MM.1S (cell line): Measurements from ENCODE around the gene ATP7A.

Experiments used
- DNase-seq: peaks from one replicate; pipeline ENCODE4 v3.0.0-alpha.2; 2015
- H2AFZ ChIP-seq: fragments of 300-600 bp; sonication (generic); 2 replicates; pipeline ENCODE4 v1.6.0; 2016; ENCODE audit warnings: antibody characterized with exemption, low read length
- H3F3A ChIP-seq: fragments of 300-600 bp; sonication (generic); 2 replicates; pipeline ENCODE4 v1.6.1; 2016; ENCODE audit warnings: mild to moderate bottlenecking, antibody characterized with exemption, low read length, moderate library complexity, mixed read lengths; ENCODE audit not compliant: insufficient read depth
- H3K27ac ChIP-seq: fragments of 300-600 bp; sonication (generic); 2 replicates; pipeline ENCODE4 v1.5.1; 2016; ENCODE audit warnings: mild to moderate bottlenecking, low read length
- H3K27me3 ChIP-seq: fragments of 300-600 bp; sonication (generic); replicated peaks from 2 replicates; pipeline ENCODE4 v1.6.0; 2016; ENCODE audit warnings: low read length; ENCODE audit not compliant: insufficient read depth
- H3K36me3 ChIP-seq: fragments of 300-600 bp; sonication (generic); replicated peaks from 2 replicates; pipeline ENCODE4 v1.6.1; 2016; ENCODE audit warnings: mild to moderate bottlenecking, low read length, mixed read lengths; ENCODE audit not compliant: insufficient read depth
- H3K4me1 ChIP-seq: fragments of 300-600 bp; sonication (generic); 2 replicates; pipeline ENCODE4 v1.6.1; 2016; ENCODE audit warnings: low read length, mixed read lengths
- H3K4me2 ChIP-seq: fragments of 300-600 bp; sonication (generic); 2 replicates; pipeline ENCODE4 v1.6.0; 2016; ENCODE audit warnings: low read depth, low read length
- H3K4me3 ChIP-seq: fragments of 300-600 bp; sonication (generic); 2 replicates; pipeline ENCODE4 v1.5.1; 2016; ENCODE audit warnings: low read length, mixed read lengths
- H3K79me2 ChIP-seq: fragments of 300-600 bp; sonication (generic); 2 replicates; pipeline ENCODE4 v1.6.1; 2016; ENCODE audit warnings: mixed run types, low read length, mixed read lengths
- H3K9ac ChIP-seq: fragments of 300-600 bp; sonication (generic); 2 replicates; pipeline ENCODE4 v1.6.1; 2016; ENCODE audit warnings: low read length, mixed read lengths
- H3K9me2 ChIP-seq: fragments of 300-600 bp; sonication (generic); replicated peaks from 2 replicates; pipeline ENCODE4 v1.6.1; 2016; ENCODE audit warnings: mild to moderate bottlenecking, low read length, mixed read lengths; ENCODE audit not compliant: insufficient read depth
- H3K9me3 ChIP-seq: fragments of 300-600 bp; sonication (generic); replicated peaks from 2 replicates; pipeline ENCODE4 v1.6.1; 2016; ENCODE audit warnings: mild to moderate bottlenecking, low read length, mixed read lengths; ENCODE audit not compliant: insufficient read depth
- H4K20me1 ChIP-seq: fragments of 300-600 bp; sonication (generic); 2 replicates; pipeline ENCODE4 v1.6.1; 2016; ENCODE audit warnings: mild to moderate bottlenecking, low read length, moderate library complexity, mixed read lengths; ENCODE audit not compliant: insufficient read depth
- EZH2 ChIP-seq: fragments of 300-600 bp; sonication (generic); optimal IDR thresholded peaks from 2 replicates; pipeline ENCODE3; 2017; ENCODE audit warnings: low read depth, mild to moderate bottlenecking, antibody characterized with exemption, low read length, mixed read lengths
- EZH2phosphoT487 ChIP-seq: fragments of 300-600 bp; sonication (generic); IDR thresholded peaks from 2 replicates; pipeline ENCODE4 v1.6.1; 2018; ENCODE audit warnings: antibody characterized with exemption, low read length
- TF ChIP-seq, protein P1 (sequence below): fragments of 300-600 bp; sonication (generic); IDR thresholded peaks from 2 replicates; pipeline ENCODE4 v1.5.1; 2016; ENCODE audit warnings: antibody characterized with exemption, low read length, mixed read lengths

Gene ATP7A

GRCh38 chrX:77925764-77926163 is 15.3 kb downstream of the ATP7A start:
- Histone ChIP-seq H3F3A (0 out of 2 replicates have a peak, but pooled peaks cover 4% of the 10 kb centered on the region), H3K27me3 (no peaks in the 10 kb centered on the region), H3K9ac (no peak overlapping the region; the same call in 1 of the 2 replicates), H3K36me3 (no peaks in the 10 kb centered on the region), H3K27ac (peak overlapping the region; percentile 33; the same call in 1 of the 2 replicates), H4K20me1 (no peaks in the 10 kb centered on the region), H3K9me2 (no peaks in the 10 kb centered on the region), H3K9me3 (no peaks in the 10 kb centered on the region), H3K4me1 (peaks cover 5% of the 10 kb centered on the region; the same call in 1 of the 2 replicates), H3K4me2 (peak overlapping the region; percentile 52), H2AFZ (no peak overlapping the region), H3K4me3 (no peak overlapping the region), H3K79me2 (peaks cover 82% of the 10 kb centered on the region)
- TF ChIP-seq EZH2 (no peak), EZH2phosphoT487 (no peak)
- TF ChIP-seq, protein P1, sequence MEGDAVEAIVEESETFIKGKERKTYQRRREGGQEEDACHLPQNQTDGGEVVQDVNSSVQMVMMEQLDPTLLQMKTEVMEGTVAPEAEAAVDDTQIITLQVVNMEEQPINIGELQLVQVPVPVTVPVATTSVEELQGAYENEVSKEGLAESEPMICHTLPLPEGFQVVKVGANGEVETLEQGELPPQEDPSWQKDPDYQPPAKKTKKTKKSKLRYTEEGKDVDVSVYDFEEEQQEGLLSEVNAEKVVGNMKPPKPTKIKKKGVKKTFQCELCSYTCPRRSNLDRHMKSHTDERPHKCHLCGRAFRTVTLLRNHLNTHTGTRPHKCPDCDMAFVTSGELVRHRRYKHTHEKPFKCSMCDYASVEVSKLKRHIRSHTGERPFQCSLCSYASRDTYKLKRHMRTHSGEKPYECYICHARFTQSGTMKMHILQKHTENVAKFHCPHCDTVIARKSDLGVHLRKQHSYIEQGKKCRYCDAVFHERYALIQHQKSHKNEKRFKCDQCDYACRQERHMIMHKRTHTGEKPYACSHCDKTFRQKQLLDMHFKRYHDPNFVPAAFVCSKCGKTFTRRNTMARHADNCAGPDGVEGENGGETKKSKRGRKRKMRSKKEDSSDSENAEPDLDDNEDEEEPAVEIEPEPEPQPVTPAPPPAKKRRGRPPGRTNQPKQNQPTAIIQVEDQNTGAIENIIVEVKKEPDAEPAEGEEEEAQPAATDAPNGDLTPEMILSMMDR = no peak
- DNase-seq = peak; percentile 63

DNA sequence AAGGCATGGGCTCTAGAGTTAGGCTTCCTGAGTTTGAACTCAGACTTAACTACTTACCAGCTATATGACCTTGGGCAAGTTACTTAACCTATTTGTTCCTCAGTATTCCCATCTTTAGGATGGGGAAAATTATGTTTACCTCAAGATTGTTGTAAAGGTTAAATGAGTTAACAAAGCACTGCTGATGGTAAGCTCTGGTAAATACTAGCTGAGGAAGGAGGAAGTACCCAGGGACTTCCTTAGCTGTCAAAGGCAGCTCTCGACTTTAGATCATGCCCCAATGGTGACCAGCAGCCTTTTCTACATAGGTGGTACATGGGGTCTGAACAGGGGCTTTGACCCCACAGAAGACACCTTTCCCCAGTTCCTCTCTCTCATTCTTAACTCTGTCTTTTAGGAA is 20.1 kb downstream of the ATP7A start:
- Histone ChIP-seq H3F3A (0 out of 2 replicates have a peak, but pooled peaks cover 2% of the 10 kb centered on the region), H4K20me1 (no peaks in the 10 kb centered on the region), H3K79me2 (peaks cover 44% of the 10 kb centered on the region), H3K9me2 (no peaks in the 10 kb centered on the region), H3K4me2 (no peak overlapping the region), H3K9ac (no peak overlapping the region), H3K36me3 (no peaks in the 10 kb centered on the region), H3K27me3 (no peaks in the 10 kb centered on the region), H3K27ac (no peak overlapping the region), H3K4me1 (0 out of 2 replicates have a peak, but pooled peaks cover under 1% of the 10 kb centered on the region), H3K4me3 (no peak overlapping the region), H2AFZ (no peak overlapping the region), H3K9me3 (no peaks in the 10 kb centered on the region)
- TF ChIP-seq, protein P1 = no peak
- TF ChIP-seq EZH2phosphoT487 = no peak
- no peak for DNase-seq

GRCh38 chrX:77935886-77936285 is 25.4 kb downstream of the ATP7A start:
- no peak overlapping the region for H3K27ac ChIP-seq
- H3K4me1 ChIP-seq = no peaks in the 10 kb centered on the region
- no peaks in the 10 kb centered on the region for H4K20me1 ChIP-seq
- H3K9me3 ChIP-seq = no peaks in the 10 kb centered on the region
- no peak overlapping the region for H3K4me2 ChIP-seq
- H3F3A ChIP-seq = no peaks in the 10 kb centered on the region
- TF ChIP-seq EZH2phosphoT487 = no peak
- TF ChIP-seq, protein P1 = no peak
- no peak for TF ChIP-seq EZH2
- H2AFZ ChIP-seq = no peak overlapping the region
- H3K79me2 ChIP-seq = peaks cover 21% of the 10 kb centered on the region
- no peak for DNase-seq
- no peaks in the 10 kb centered on the region for H3K27me3 ChIP-seq
- H3K9ac ChIP-seq = no peak overlapping the region
- H3K36me3 ChIP-seq = no peaks in the 10 kb centered on the region
- no peak overlapping the region for H3K4me3 ChIP-seq
- H3K9me2 ChIP-seq = no peaks in the 10 kb centered on the region
